Measurements from ENCODE around the gene PRSS50.

Gene PRSS50

DNA sequence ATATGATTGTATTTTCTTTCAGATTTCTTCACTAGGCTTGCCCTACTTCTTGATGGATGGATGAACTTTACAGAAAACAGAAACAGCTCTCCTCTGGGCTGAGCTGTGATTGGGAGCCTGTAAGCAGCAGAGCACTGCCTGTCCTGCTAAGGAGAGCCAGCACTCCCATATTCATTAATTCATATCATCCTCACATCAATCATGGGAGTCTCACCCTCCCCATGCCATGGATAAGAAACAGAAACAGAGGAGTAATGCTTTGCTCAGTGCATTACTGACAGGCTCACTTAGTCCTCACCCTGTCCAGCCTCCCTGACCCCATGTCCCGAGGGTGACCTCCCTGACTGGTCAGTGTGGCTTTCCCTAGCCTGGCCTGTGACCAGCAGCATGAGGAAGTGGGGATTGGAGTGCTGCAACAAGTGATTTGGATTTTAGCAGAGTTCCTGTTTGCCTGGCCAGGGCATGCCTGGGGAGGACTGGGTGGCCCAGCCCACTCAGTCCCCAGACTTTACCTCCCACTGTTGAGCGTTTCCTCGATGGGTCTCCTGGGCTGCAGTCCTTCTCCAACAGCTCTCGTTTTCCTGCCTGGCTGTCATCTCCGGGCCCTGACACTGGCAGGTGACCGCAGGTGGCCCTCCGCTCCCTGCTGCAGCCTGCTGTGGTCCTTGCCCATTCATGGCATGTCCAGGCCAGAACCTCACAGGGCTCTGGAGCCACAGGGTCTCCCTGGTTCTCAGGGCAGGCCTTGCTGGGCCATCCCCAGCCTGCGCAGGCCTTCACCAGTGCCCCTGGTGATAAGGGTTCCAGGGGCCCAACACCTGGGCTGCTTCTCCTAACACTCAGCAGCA is 17.8 kb downstream of the PRSS50 start:
- no peak overlapping the region for H3K27ac ChIP-seq
- TF ChIP-seq, protein P1, sequence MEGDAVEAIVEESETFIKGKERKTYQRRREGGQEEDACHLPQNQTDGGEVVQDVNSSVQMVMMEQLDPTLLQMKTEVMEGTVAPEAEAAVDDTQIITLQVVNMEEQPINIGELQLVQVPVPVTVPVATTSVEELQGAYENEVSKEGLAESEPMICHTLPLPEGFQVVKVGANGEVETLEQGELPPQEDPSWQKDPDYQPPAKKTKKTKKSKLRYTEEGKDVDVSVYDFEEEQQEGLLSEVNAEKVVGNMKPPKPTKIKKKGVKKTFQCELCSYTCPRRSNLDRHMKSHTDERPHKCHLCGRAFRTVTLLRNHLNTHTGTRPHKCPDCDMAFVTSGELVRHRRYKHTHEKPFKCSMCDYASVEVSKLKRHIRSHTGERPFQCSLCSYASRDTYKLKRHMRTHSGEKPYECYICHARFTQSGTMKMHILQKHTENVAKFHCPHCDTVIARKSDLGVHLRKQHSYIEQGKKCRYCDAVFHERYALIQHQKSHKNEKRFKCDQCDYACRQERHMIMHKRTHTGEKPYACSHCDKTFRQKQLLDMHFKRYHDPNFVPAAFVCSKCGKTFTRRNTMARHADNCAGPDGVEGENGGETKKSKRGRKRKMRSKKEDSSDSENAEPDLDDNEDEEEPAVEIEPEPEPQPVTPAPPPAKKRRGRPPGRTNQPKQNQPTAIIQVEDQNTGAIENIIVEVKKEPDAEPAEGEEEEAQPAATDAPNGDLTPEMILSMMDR (conservative IDR thresholded peaks at IDR 0.05) = no peak

DNA sequence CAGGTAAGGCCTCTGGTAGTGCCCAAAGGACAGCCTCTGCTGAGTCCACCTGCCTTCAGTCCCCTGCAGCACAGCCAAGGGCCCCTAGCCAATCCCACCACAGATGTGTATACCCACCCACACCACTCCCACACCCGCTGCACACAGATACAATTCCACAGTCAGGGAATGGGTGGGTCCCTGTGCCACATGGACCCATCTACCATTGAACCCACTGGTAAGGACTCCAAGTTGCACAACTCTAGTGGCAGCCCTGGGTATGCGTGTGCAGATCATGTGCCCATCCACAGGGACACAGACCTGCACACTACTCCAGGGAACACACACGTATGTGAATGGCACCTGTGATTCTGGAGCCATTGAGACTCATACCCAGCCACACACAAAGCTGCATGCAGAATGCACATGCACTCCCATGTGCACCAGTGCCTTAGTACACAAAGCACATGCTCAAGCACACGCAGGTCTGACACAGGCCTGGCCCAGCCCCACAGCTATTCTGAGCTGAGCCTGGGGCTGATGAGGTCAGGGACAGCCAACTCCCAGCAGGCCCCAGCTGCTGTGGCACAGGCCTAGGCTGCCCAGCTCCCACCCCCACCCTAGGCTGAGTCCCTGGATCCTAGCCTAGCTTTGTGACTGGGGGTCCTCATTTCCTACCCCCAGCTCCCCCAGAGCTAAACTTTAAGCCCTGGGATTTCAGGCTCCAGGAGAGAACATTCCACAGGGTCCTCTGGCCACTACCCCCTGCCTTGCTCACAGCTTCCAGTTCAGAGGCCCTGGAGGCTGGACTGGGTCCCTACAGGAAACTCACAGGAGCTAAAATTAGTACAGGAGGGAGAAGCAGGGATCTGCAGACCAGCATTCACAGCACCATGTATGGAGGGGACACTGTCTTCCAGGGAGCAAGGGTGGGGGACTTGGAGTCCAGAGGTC is 21.4 kb downstream of the PRSS50 start:
- TF ChIP-seq, protein P1 (conservative IDR thresholded peaks at IDR 0.05) = no peak
- no peak overlapping the region for H3K27ac ChIP-seq

DNA sequence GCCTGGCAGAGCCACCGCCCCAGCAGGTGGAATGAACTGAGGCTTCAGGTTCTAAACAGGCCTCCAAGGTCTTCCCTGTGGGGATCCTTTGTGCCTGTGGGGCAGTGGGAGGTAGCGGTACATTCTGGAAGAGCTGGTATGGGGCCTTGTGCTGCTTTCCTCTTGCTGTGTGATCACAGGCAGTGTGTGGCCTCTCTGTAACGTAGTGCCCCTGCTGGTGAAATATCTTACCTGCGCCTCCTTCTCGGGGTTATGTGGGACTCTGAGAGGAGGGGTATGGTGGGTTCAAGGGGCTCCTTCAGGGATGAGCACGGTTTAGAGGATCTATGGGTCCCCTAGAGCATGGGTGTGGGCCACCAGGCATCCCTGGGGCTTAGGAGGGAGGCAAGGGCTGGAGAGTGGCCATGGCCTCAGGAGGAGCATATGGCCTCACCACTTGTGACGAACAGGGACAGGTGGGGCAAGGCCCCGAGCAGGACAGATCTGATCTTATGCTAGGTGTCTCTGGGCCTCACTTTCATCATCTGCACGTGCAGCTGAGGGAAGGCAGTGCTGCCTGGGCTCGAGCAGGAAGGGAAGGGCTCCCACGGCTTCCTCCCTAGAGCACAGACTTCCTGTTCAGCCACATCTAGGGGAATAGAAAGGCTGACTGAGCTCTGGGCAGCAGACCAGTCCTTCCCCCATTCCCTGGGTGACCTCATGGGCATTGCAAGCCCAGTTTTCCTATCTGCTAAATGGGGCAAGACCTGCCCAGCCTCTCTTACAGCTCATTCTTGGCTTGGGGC is 22.3 kb downstream of the PRSS50 start:
- H3K27ac ChIP-seq = no peak overlapping the region
- TF ChIP-seq, protein P1 (conservative IDR thresholded peaks at IDR 0.05) = peak; percentile 45

DNA sequence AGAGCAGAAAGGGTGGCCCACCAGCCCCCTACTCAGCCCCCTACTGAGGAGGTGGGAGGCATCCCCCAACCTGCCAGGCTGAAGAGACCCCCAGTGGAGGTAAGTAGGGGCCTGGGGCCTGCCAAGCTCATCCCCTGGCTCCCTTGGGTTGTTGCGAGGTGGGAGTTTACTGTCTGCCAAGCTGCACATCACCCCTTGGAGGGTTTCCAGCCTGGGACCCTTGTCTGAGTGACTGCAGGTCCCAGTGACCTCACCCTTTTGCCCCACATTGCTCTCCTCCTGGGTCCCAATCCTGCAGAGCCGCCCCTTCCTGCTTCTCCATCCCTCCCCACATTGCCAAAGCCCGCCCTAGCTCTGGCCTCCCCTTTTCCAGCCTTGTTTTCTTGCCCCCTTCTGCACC is 23.1 kb downstream of the PRSS50 start:
- H3K27ac ChIP-seq = no peak overlapping the region
- TF ChIP-seq, protein P1 (conservative IDR thresholded peaks at IDR 0.05) = no peak

DNA sequence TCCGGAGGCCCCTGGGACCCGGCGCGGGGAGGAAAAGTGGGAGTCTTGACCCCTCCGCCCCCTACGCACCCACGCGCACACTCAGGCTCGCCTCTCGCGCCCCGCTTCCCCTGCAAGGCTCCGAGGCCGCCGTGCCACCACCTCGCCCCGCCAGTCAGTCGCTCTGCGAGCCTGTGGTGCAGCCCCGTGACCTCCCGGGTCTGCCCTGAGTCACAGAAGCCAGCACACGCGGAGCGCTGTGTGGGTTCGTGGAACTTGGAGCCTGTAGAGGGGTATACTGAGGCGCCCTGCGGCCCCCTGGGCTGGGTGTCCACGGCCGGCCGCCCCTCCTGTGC is 23.8 kb downstream of the PRSS50 start:
- H3K27ac ChIP-seq = peak overlapping the region; percentile 59; the same call in 1 of the 2 replicates
- TF ChIP-seq, protein P1 (conservative IDR thresholded peaks at IDR 0.05) = no peak

DNA sequence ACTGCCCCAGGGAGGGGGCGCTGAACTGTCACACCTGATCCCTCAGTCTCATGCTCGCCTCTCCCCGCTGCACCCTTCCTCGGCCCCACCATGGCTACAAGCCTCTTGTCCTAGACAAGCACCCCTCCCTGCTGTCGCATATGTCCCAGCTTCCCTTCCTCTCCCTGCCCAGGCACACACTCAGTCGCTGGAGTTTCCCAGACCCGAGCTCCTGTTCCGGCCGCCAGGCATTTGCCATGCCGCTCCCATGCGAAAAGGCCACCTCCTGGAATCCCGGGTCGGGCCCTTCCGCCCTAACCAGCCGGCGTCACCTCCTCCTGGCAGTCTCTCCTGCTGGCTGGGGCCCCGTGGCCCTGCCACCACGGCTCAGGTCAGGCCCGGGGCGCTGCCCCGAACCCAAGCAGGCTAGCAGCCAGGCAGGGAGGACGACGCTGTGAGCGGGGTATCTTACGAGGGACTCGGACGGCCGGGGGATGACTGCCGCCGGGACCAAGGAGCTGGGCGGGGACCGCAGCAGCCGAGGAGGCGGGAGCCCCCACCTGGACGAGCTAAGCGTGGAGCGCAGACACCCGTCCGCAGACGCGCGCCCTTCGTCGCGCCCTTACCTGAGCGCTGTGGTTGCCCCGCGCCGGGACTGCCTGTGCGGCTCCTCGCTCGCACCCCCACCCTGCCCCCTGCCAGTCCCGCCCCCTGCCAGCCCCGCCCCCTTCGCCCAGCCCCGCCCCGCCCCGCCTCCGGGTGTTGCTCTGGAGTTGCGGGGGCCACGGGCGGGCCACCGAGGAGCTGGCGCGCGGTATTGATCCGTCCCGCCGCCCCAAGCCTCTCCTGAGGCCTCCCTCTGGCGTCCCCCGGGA is 24.4 kb downstream of the PRSS50 start, which contains the start of gene ALS2CL:
TSS of gene ALS2CL (minus strand) at position 642 of the 854 bp plus-strand sequence. CDS start 4,239 bp downstream, outside the sequence.
- TF ChIP-seq, protein P1 (conservative IDR thresholded peaks at IDR 0.05) = 0 out of 2 replicates have a peak, but pooled peaks have one; percentile 16
- H3K27ac ChIP-seq = peak within 1 kb of the TSS; percentile 59; the same call in 1 of the 2 replicates

Measured in VCaP (cell line).